Duodenal mucosa (tissue), 2 donors: ENCODE results near the gene DIAPH3.
A peak's percentile ranks its signal among the peaks of the same experiment; 100 is the strongest.

Source experiments
- H3K27ac ChIP-seq: one replicate; pipeline ENCODE4 v1.7.0; 2013; ENCODE audit warnings: low read depth, low read length
- H3K27me3 ChIP-seq, 2 donors: one replicate each; pipeline ENCODE4 v1.7.0; 2013; ENCODE audit warnings: low read length in 2 of 2, control low read depth in 1 of 2; ENCODE audit not compliant: insufficient read depth in 2 of 2, control insufficient read depth in 1 of 2
- H3K36me3 ChIP-seq, 2 donors: one replicate each; pipeline ENCODE4 v1.7.0; 2013; ENCODE audit warnings: low read length in 2 of 2, control low read depth in 1 of 2; ENCODE audit not compliant: insufficient read depth in 2 of 2, control insufficient read depth in 1 of 2
- H3K4me1 ChIP-seq, 2 donors: one replicate each; pipeline ENCODE4 v1.7.0; 2013; ENCODE audit warnings: low read length in 2 of 2, control low read depth in 1 of 2; ENCODE audit not compliant: insufficient read depth in 2 of 2, control insufficient read depth in 1 of 2
- H3K4me3 ChIP-seq, 2 donors: one replicate each; pipeline ENCODE4 v1.7.0; 2013; ENCODE audit warnings: low read length in 2 of 2, low read depth in 1 of 2
- H3K9ac ChIP-seq, 2 donors: one replicate each; pipeline ENCODE4 v1.7.0; 2013; ENCODE audit warnings: low read length in 2 of 2, low read depth in 1 of 2
- H3K9me3 ChIP-seq, 2 donors: one replicate each; pipeline ENCODE4 v1.7.0; 2013; ENCODE audit warnings: low read length in 2 of 2, control low read depth in 1 of 2; ENCODE audit not compliant: control insufficient read depth in 1 of 2

The DIAPH3 gene

DNA sequence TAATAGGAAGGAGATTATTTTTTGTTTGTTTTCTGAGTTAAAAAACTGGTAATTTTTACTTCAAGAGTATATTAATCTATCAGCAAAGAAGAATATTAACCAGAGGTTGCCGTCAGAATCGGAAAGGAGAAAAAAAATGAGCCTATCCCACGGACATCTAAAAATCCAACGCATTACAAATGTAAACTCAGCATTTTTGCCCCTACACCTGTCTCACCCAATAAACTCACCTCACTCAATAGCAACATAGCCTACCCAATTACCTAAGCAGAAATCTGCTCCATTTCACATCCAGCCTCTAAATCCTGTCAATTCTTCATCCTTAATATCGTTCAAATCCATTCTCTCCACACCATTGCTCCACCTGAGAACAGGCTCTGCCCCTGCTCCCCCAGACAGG lies 10.4 kb upstream of the DIAPH3 start:
- H3K27me3 ChIP-seq: peaks cover 0 to 3% of the 10 kb centered on the region in 2 donors
- H3K36me3 ChIP-seq: no peaks in the 10 kb centered on the region
- no peak overlapping the region for H3K9ac ChIP-seq
- H3K27ac ChIP-seq: no peak overlapping the region
- H3K9me3 ChIP-seq: no peaks in the 10 kb centered on the region
- no peak overlapping the region for H3K4me3 ChIP-seq
- peaks cover 0 to 3% of the 10 kb centered on the region in 2 donors for H3K4me1 ChIP-seq

DNA sequence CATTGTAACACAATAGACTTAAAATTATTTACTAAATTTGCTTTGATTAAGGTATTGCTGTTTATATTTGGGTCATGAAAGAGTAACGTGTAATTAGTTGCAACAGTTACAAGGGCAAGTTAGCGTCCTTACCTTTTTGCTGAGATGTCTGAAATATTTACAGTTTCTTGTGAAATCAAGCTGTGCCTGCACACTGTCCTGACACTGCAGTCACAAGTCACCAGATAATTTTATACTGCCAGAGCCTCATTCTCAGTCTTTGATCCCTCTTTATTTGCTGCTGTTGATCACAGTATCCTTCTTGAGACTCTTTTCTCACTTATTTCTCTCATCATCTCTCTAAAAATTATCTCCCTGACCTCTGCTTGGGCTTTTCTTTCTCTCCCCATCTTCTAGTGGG lies 8.4 kb upstream of the DIAPH3 start:
- Histone ChIP-seq H3K4me1 (peaks cover 0 to 5% of the 10 kb centered on the region in 2 donors), H3K27me3 (peaks cover 0 to 3% of the 10 kb centered on the region in 2 donors), H3K4me3 (no peak overlapping the region), H3K9me3 (no peaks in the 10 kb centered on the region), H3K9ac (no peak overlapping the region), H3K27ac (no peak overlapping the region), H3K36me3 (no peaks in the 10 kb centered on the region)

DNA sequence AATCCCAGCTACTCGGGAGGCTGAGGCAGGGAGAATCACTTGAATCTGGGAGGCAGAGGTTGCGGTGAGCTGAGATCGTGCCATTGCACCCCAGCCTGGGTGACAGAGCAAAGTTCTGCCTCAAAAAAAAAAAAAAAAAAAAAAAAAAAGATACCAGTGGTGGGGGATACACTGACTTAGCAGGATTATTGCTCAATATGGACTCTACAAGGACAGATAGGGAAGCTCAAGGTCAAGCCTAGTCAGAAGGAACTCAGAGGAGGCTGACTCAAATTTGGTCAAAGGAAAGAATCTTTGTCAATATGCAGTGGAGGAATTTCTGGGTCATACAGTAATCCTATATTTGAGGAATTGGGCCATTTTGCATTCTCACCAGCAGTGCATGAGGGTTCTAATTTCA lies 6.7 kb upstream of the DIAPH3 start:
- no peak overlapping the region for H3K27ac ChIP-seq
- no peaks in the 10 kb centered on the region for H3K36me3 ChIP-seq
- H3K4me1 ChIP-seq: peaks cover 2 to 9% of the 10 kb centered on the region in 2 donors
- H3K4me3 ChIP-seq: no peak overlapping the region
- no peaks in the 10 kb centered on the region for H3K9me3 ChIP-seq
- no peak overlapping the region for H3K9ac ChIP-seq
- H3K27me3 ChIP-seq: peaks cover 0 to 3% of the 10 kb centered on the region in 2 donors

DNA sequence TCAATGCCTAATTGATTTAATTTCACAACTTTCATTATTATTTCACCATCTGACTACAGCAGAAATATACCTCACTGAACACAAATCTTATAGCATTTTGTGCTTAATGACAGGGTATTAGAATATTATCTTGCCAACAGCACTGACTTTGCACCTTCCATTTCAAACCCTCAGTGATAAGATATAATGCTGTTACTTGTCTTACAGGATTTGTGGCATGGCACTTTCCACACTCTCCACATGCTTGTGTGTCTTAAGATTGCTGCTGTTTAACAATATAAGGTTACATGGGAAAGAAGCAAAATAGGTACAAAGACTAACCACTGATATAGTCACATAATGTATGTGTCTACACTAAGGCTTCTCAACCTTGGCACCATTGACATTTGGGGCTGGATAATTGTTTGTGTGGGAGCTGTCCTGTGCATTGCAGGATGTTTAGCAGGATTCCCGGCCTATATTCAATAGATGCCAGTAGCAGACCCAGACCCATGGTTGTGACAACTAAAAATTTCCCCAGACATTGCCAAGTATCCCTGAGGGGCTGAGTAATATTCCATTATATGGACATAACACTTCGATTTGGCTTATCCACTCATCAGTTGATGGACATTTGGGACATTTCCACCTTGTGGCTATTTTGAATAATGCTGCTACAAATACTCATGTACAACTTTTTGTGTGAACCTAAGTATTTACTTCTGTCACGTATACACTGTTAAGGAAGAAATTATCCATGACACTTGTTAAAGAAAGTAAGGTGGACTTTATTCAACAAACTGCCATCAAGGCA lies 5.7 kb upstream of the DIAPH3 start:
- H3K4me3 ChIP-seq: no peak overlapping the region
- peaks cover 6 to 13% of the 10 kb centered on the region in 2 donors for H3K4me1 ChIP-seq
- no peak overlapping the region for H3K9ac ChIP-seq
- no peaks in the 10 kb centered on the region for H3K36me3 ChIP-seq
- peaks cover 0 to 3% of the 10 kb centered on the region in 2 donors for H3K27me3 ChIP-seq
- no peaks in the 10 kb centered on the region for H3K9me3 ChIP-seq
- H3K27ac ChIP-seq: no peak overlapping the region

DNA sequence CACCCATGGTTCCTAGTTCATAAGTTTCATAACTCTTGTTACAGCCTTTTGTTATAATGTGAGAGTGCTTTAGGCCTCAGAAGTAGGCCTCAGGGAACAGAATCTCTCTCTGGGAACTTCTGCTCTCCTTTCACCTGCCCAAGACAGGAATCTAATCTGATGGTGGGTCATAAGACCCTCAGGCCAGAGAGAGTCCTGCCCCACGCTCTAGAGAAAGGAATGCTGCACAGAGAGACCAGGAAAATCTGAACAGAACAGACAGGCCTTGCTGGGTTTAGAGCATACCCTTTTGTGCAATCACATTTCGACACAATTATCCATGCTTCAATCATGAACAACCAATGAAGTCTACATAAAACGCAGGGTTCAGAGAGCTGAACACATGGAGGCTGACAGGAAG lies 3.4 kb upstream of the DIAPH3 start:
- Histone ChIP-seq H3K9ac (no peak overlapping the region), H3K27me3 (peaks cover 0 to 3% of the 10 kb centered on the region in 2 donors), H3K36me3 (no peaks in the 10 kb centered on the region), H3K4me3 (no peak overlapping the region), H3K9me3 (no peaks in the 10 kb centered on the region), H3K27ac (no peak overlapping the region), H3K4me1 (peaks cover 12 to 13% of the 10 kb centered on the region in 2 donors)

DNA sequence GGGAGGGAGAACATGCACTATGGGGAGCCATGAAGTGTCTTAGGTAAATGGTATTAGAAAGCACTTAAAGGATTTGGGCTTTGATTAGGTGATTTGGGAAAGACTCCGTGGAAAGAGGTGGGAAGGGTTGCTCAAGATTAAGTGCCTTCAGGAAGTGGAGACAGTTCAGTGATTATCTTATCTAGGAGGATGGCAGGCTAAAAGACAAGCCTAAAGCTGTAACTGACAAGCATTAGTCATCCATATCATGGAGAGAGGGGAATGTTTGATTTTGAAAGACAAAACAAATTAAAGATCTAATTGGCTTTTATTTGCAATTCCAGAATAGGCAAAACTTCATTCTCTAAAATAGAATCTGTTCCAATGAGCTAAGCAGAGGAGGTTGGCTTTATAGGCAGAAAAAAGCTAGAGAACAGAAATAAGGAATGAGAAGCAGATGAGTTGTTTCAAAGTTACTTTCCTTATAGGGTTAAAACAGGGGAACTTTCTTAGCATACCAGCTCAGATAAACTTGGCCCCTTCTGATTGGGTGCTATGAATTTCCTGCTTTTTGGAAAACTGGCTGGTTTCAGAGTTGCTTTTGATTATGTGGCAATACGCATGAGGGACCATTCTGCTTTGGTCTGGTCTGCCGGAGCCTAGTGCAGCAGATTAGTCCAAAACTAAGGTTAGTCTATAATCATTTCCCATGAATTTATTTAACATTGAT lies 1.8 kb upstream of the DIAPH3 start:
- Histone ChIP-seq H3K4me3 (peak overlapping the region; percentile 90 to 96), H3K27ac (no peak overlapping the region), H3K9ac (no peak overlapping the region), H3K27me3 (no peaks in the 10 kb centered on the region), H3K9me3 (no peaks in the 10 kb centered on the region), H3K36me3 (no peaks in the 10 kb centered on the region), H3K4me1 (peaks cover 12 to 13% of the 10 kb centered on the region in 2 donors)

DNA sequence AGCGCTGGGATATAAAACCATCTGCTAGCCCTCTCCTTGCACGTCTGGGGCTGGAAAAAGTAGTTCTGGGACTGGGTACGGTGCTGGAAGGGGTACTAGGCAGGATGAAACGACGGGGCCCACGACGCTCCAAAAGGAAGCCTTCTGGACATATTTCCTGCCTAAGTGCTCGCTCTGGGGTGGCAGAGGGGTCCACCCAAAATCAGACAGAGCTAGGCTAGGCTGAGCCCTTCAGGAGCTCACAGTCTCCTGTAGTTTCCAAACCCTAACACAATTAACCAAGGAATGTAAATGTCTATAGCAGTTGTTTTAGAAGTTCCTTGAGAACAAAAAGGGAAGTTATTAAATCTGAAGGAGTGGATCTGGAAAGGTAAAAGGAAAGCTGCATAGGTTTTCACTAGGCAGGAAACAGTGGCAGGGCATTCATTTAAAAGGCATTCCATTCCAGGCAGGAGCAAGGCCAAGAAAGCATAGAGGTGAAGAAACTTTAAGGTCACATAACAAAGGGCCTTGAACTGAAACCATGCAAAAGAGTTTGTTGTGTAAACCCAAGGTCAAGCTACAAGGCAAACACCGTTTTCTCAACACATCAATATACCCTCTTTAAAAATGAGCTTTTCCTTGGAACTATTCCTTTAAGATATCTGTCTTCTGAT lies 634 bp upstream of the DIAPH3 start:
- Histone ChIP-seq H3K27ac (peak overlapping the region; percentile 87), H3K36me3 (no peaks in the 10 kb centered on the region), H3K27me3 (no peaks in the 10 kb centered on the region), H3K4me1 (peaks cover 12 to 13% of the 10 kb centered on the region in 2 donors), H3K9me3 (no peaks in the 10 kb centered on the region), H3K4me3 (peak overlapping the region; percentile 90 to 96), H3K9ac (peak overlapping the region; percentile 90 to 98)

DNA sequence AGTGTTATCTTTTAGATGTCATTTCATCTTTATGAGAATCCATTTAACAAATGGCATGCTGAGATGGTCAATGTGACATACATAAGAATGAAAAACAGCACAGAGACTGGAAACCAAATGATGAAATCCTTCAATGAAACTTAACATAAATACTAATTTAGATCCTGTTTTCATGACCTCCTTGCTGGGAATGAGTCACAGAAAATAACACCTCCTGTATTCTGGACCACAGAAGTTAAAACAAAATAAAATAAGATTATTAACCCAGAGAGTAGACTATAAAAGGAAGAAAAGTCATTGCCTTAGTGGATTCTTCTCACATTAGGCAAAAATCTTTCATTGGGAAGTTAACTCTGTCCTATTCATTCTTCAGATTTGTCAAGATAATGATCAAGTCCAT lies 1.6 kb downstream of the DIAPH3 start:
- H3K9me3 ChIP-seq: peaks cover 0 to 3% of the 10 kb centered on the region in 2 donors
- peaks cover 8 to 12% of the 10 kb centered on the region in 2 donors for H3K4me1 ChIP-seq
- H3K4me3 ChIP-seq: no peak overlapping the region
- no peaks in the 10 kb centered on the region for H3K27me3 ChIP-seq
- H3K27ac ChIP-seq: no peak overlapping the region
- no peak overlapping the region for H3K9ac ChIP-seq
- H3K36me3 ChIP-seq: no peaks in the 10 kb centered on the region

DNA sequence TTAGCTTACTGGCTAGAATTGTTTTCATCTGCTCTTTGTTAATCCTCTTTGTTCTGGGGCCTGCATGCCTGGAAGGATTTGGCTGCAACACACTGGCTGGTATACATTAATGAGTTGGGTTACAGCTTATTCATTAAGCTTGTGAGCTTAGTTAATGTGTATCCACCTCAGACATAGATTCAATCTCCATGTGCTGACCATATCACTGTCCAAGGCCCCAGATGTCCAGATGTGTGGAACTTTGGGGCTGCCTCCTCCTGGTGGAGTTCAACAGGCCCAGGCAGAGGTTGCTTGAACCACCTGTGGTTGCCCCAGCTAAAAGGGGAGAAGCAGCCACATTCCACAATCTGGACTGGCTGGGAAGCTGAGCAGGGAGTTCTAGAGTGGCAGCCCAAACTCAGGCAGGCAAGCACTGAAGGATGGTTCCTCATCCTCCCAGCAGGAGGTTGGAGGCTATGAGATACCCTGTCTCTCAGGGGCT lies 5.4 kb downstream of the DIAPH3 start:
- no peaks in the 10 kb centered on the region for H3K36me3 ChIP-seq
- H3K4me3 ChIP-seq: no peak overlapping the region
- peaks cover 0 to 3% of the 10 kb centered on the region in 2 donors for H3K9me3 ChIP-seq
- H3K27ac ChIP-seq: no peak overlapping the region
- H3K9ac ChIP-seq: no peak overlapping the region
- no peaks in the 10 kb centered on the region for H3K27me3 ChIP-seq
- peaks cover 0 to 4% of the 10 kb centered on the region in 2 donors for H3K4me1 ChIP-seq

DNA sequence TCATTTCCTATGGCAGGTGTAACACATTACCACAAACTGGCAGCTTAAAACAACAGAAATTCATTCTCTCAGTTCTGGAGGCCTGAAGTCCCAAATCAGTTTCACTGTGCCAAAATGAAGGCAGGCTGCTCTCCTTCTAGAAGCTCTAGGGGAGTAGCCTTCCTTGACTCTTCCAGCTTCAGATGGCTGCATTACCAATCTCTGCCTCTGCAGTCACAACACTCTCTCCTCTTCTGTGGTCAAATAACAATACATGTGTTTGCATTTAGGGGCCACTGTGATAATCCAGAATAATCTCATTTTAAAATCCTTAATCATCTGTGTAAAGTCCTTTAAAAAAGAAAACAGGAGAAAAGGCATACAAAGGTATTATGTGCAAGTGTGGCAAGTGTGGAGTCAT lies 7.8 kb downstream of the DIAPH3 start:
- Histone ChIP-seq H3K4me3 (no peak overlapping the region), H3K36me3 (no peaks in the 10 kb centered on the region), H3K9me3 (peaks cover 0 to 3% of the 10 kb centered on the region in 2 donors), H3K4me1 (no peaks in the 10 kb centered on the region), H3K9ac (no peak overlapping the region), H3K27ac (no peak overlapping the region), H3K27me3 (no peaks in the 10 kb centered on the region)
